Right atrium auricular region (tissue), 2 donors: ENCODE data around the gene DEFB131A. TPM values are rescaled to one million over a fixed set of nuclear protein-coding genes. Genes with fewer than 3 reads are reported as not detected.
"Not testable (repeated sequence)": the region's sequence is repeated elsewhere in the genome, so short reads cannot be mapped to it uniquely, and the experiment has no call there.

ENCODE experiments used
- DNase-seq: peaks from one replicate; pipeline ENCODE4 v3.0.0-alpha.2; 2019; ENCODE audit warnings: low spot score
- H3K27ac ChIP-seq, 2 donors: fragments of 200-600 bp; sonication (generic); 1 replicate in 1 of 2; 2 replicates in 1 of 2; pipeline ENCODE4 v1.5.1; 2016 to 2019
- H3K27me3 ChIP-seq, 2 donors: fragments of 200-600 bp; sonication (generic); one replicate each; pipeline versions ENCODE4 v1.5.1 to v1.6.0; 2017 to 2019
- H3K36me3 ChIP-seq: fragments of 200-600 bp; sonication (generic); one replicate; pipeline ENCODE4 v1.5.1; 2016
- H3K4me1 ChIP-seq, 2 donors: fragments of 200-600 bp; sonication (generic); one replicate each; pipeline versions ENCODE4 v1.5.1 to v1.6.0; 2017 to 2019
- H3K4me3 ChIP-seq, 2 donors: fragments of 200-600 bp; sonication (generic); 1 replicate in 1 of 2; 2 replicates in 1 of 2; pipeline ENCODE4 v1.5.1; 2017 to 2019; ENCODE audit warnings: mild to moderate bottlenecking in 1 of 2, moderate library complexity in 1 of 2
- H3K9me3 ChIP-seq, 2 donors: fragments of 200-600 bp; sonication (generic); one replicate each; pipeline ENCODE4 v1.5.1; 2019
- total RNA-seq, 2 donors: library from RNA; depleted of rRNA; stranded (reverse); fragments of >200 nt; gene quantifications; one replicate each; pipeline ENCODE4 v1.1.0, GENCODE V29; 2016
- TF ChIP-seq, protein P1 (sequence below), 2 donors: fragments of 200-600 bp; sonication (generic); IDR thresholded peaks; one replicate each; pipeline ENCODE4 v1.5.1; 2019; ENCODE audit warnings: antibody characterized with exemption in 2 of 2

Gene DEFB131A
- total RNA-seq, 2 donors from 2014 or later, result not detected

DNA sequence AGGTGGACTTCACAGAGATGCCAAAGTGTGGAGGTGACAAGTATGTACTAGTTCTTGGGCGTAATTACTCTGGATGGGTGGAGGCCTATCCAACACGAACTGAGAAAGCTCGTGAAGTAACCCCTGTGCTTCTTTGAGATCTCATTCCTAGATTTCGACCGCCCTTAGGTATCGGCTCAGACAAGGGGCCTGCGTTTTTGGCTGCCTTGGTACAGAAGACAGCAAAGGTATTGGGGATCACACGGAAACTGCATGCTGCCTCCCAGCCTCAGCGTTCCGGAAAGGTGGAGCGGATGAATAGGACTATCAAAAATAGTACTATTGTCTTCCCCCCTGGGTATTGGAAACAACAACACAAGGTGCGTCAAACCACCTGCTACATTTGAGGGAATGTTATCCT lies 35.9 kb downstream of the DEFB131A start:
- not testable (repeated sequence) for H3K9me3 ChIP-seq

DNA sequence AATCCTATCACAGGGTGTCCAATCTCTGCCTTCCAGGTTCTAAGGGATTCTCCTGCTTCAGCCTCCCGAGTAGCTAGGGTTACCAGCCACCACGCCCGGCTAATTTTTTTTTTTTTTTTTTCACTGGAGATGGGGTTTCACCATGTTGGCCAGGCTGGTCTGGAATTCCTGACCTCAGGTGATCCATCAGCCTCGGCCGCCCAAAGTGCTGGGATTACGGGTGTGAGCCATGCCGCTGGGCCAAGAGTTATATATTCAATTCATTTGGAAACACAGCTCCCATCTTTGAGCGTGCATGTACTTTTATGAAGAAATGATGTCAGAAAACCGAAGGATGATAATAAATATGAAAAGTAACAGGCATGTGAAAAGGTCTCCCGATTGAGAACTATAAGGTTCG lies 38.7 kb downstream of the DEFB131A start:
- not testable (repeated sequence) for H3K27me3 ChIP-seq, H3K4me3 ChIP-seq, H3K9me3 ChIP-seq, H3K27ac ChIP-seq, DNase-seq, H3K36me3 ChIP-seq, H3K4me1 ChIP-seq

More for the DNA sequence above, 35.9 kb downstream of the DEFB131A start:
- not testable (repeated sequence) for H3K27me3 ChIP-seq, DNase-seq, H3K4me3 ChIP-seq, H3K36me3 ChIP-seq, H3K27ac ChIP-seq, H3K4me1 ChIP-seq

DNA sequence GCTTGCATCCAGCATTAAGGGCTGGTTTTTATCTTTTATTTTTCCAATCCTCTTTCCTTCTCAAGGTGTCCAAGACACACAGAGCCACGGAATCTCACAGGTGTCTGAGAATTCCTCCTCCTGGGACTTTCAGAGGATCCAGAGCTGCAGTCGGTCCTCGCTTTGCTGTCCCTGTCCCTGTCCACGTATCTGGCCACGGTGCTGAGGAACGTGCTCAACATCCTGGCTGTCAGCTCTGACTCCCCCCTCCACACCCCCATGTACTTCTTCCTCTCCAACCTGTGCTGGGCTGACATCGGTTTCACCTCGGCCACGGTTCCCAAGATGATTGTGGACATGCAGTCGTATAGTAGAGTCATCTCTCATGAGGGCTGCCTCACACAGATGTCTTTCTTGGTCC lies 39.5 kb downstream of the DEFB131A start:
- DNase-seq, H3K36me3 ChIP-seq, H3K4me1 ChIP-seq, H3K9me3 ChIP-seq, H3K27ac ChIP-seq, H3K27me3 ChIP-seq, H3K4me3 ChIP-seq: not testable (repeated sequence)

DNA sequence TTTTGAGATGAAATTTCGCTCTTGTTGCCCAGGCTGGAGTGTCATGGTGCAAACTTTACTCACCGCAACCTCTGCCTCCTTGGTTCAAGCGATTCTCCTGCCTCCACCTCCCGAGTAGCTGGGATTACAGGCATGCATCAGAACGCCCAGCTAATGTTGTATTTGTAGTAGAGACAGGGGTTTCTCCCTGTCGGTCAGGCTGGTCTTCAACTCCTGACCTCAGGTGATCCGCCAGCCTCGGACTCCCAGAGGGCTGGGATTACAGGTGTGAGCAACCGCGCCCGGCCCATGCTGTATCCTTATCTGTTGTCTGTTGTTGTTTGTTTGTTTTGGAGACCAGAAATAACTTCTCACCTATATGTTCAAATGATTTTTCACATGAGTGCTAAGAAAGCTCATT lies 42.7 kb downstream of the DEFB131A start:
- not testable (repeated sequence) for H3K4me1 ChIP-seq, H3K27ac ChIP-seq, H3K36me3 ChIP-seq, H3K4me3 ChIP-seq, H3K27me3 ChIP-seq, H3K9me3 ChIP-seq, DNase-seq

DNA sequence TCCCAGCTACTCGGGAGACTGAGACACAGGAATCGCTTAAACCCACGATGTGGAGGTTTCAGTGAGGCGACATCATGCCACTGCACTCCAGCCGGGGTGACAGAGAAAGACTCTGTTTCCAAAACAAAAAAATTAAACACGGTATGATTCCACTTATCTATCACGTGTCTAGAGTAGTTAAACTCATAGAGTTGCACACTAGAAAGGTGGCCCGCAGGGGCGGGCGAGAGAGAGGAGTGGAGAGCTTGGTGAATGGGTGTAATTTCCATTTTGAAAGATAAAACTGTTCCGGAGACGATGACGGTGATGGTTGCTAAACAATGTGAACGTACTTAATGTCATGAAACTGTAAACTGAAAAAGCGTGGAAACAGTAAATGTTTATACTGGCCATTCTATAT lies 44.6 kb downstream of the DEFB131A start:
- not testable (repeated sequence) for H3K4me1 ChIP-seq, H3K9me3 ChIP-seq, H3K27me3 ChIP-seq, DNase-seq, H3K27ac ChIP-seq, H3K4me3 ChIP-seq, H3K36me3 ChIP-seq

DNA sequence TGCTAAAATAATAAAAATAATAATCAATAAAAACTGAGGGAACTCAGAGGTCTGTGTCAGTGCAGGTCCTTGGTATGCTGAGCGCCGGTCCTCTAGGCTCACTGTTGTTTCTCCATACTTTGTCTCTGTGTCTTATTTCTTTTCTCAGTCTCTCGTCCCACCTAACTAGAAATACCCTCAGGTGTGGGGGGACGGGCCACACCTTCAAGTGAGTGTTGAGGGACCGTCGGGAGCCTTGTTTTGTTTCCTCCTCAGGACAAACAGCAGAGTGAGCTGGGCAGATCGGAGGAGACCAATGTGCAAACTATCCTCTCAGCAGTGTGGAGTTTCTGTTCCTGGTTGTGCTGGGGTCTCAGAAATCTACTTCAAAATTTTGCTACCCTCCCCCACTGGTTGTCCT lies 46.3 kb downstream of the DEFB131A start:
- not testable (repeated sequence) for H3K27ac ChIP-seq, H3K9me3 ChIP-seq, H3K4me1 ChIP-seq, H3K4me3 ChIP-seq, H3K36me3 ChIP-seq, H3K27me3 ChIP-seq, DNase-seq

DNA sequence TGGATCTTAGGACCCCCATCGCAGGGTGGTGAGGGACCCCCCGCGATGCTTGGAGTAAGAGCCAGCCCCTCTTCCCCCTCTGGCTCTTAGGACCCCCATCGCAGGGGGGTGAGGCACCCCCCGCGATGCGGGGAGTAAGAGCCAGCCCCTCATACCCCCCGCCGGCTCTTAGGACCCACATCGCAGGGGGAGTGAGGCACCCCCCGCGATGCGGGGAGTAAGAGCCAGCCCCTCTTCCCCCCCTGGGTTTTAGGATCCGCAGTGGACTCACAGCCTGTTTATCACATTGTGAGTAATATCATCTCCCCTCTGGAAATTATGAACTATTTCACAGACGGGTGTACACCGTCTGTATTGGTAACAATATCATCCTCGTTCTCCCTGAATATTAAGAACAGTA lies 46.8 kb downstream of the DEFB131A start:
- H3K4me3 ChIP-seq, DNase-seq, H3K9me3 ChIP-seq, H3K27me3 ChIP-seq, H3K36me3 ChIP-seq, H3K27ac ChIP-seq, H3K4me1 ChIP-seq: not testable (repeated sequence)

DNA sequence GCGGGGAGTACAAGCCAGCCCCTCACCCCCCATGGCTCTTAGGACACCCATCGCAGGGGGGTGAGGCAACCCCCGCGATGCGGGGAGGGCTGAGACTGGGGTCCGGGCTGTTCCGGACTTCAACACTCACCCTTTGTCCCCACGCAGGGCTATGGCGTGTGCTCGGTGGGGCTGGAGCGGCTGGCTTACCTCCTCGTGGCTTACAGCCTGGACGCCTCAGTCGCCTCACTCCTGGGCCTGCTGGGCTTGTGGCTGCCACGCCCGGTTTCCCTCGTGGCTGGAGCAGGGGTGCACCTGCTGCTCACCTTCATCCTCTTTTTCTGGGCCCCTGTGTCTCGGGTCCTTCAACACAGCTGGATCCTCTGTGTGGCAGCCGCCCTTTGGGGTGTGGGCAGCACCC lies 49.4 kb downstream of the DEFB131A start:
- DNase-seq, H3K36me3 ChIP-seq, H3K27ac ChIP-seq, H3K4me3 ChIP-seq, H3K9me3 ChIP-seq, H3K4me1 ChIP-seq: not testable (repeated sequence)
- H3K27me3 ChIP-seq, result peaks cover 0 to 10% of the 10 kb centered on the region in 2 donors

DNA sequence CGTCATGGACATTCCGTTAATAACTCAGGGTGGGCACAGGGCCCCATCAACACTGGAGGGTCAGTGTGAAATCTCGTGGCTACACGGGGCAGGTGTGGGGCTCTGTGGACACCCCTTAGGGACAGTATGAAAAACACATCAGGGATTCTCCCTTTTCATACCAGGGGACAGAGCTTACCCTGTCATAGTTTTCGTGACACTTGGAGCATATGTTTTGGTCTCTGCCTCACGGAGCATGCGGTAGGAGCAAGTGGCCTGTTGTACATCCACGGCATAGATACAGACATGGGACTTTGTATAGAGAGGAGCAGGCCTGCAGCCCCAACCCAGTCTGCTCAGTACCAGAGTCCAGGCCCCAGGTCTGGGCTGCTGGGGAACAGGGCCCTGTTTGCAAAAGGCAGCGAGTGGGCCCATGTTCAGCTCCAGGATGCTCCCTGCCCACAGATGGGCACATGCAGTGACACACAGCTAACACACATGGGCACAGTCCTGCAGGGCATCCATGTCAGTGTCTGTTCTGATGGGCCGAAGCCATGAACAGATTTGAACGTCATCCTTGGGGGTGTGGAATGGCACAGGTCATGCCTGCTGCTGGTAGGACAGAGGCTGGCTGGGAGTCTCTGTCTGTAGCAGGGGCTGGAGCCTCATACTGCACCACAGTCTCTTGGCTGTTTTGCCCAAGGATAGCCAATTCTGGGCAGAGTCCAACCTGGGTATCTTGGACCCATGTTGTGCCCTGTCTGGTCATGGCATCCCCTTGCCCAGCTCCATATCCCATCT lies 50.2 kb downstream of the DEFB131A start:
- H3K27ac ChIP-seq, H3K36me3 ChIP-seq, DNase-seq, H3K4me1 ChIP-seq, H3K9me3 ChIP-seq, H3K4me3 ChIP-seq: not testable (repeated sequence)
- H3K27me3 ChIP-seq, result peaks cover 0 to 11% of the 10 kb centered on the region in 2 donors

DNA sequence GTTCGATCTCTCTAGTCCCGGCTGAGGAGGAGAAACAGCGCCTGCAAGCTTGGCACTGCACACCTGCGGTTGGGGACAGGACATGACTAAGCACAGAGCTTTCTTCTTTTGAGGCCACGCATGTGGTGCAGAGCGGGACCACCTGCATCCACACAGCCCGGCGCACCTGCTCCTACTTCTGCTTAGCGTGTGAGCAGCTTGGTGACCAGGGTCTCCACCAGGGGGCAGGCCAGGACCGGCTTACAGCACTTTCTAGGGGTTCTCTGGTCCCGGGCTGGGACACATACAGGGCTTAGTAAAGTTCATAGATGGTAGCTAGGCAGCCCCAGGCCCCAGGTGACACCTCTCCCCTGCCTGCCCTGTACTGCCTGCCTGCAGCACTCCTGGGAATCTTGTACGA lies 51.2 kb downstream of the DEFB131A start:
- not testable (repeated sequence) for H3K36me3 ChIP-seq, H3K4me3 ChIP-seq, DNase-seq, H3K4me1 ChIP-seq, H3K27ac ChIP-seq, H3K9me3 ChIP-seq
- TF ChIP-seq, protein P1, sequence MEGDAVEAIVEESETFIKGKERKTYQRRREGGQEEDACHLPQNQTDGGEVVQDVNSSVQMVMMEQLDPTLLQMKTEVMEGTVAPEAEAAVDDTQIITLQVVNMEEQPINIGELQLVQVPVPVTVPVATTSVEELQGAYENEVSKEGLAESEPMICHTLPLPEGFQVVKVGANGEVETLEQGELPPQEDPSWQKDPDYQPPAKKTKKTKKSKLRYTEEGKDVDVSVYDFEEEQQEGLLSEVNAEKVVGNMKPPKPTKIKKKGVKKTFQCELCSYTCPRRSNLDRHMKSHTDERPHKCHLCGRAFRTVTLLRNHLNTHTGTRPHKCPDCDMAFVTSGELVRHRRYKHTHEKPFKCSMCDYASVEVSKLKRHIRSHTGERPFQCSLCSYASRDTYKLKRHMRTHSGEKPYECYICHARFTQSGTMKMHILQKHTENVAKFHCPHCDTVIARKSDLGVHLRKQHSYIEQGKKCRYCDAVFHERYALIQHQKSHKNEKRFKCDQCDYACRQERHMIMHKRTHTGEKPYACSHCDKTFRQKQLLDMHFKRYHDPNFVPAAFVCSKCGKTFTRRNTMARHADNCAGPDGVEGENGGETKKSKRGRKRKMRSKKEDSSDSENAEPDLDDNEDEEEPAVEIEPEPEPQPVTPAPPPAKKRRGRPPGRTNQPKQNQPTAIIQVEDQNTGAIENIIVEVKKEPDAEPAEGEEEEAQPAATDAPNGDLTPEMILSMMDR (IDR thresholded peaks at IDR 0.05), result peak in 1 of 2 donors; percentile 45
- H3K27me3 ChIP-seq, result peaks cover 0 to 11% of the 10 kb centered on the region in 2 donors

DNA sequence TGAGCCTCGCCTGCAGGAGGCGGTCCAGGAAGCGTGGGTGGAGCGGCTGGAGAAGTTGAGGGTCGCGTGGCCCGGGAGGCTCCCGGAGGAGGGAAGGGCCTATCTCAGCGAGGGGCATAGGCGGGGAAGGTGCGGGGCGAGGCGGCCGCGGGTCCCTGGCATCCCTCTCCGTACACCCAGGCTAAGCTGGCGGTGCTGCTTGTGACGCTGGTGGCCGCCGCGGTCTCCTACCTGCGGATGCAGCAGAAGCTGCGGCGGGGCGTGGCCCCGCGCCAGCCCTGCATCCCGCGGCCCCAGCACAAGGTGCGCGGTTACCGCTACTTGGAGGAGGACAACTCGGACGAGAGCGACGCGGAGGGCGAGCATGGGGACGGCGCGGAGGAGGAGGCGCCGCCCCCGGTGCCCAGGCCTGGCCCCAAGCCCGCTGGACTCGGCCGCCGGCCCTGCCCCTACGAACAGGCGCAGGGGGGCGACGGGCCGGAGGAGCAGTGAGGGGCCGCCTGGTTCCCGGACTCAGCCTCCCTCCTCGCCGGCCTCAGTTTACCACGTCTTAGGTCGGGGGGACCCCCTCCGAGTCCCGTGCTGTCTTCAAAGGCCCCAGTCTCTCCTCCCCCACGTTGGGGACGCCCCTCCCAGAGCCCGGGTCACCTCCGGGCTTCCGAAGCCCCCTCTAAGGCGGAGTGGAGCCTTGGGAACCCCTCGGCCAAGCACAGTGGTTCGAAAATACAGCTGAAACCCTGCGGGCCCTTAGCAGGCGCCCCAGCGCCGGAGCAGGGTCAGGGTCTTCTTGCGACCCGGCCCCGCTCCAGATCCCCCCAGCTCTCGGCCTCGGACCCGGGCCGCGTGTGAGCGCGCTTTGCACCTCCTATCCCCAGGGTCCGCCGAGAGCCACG lies 53.6 kb downstream of the DEFB131A start:
- not testable (repeated sequence) for H3K27ac ChIP-seq, H3K36me3 ChIP-seq, H3K9me3 ChIP-seq, DNase-seq, H3K4me1 ChIP-seq, H3K4me3 ChIP-seq
- H3K27me3 ChIP-seq, result peaks cover 0 to 11% of the 10 kb centered on the region in 2 donors

DNA sequence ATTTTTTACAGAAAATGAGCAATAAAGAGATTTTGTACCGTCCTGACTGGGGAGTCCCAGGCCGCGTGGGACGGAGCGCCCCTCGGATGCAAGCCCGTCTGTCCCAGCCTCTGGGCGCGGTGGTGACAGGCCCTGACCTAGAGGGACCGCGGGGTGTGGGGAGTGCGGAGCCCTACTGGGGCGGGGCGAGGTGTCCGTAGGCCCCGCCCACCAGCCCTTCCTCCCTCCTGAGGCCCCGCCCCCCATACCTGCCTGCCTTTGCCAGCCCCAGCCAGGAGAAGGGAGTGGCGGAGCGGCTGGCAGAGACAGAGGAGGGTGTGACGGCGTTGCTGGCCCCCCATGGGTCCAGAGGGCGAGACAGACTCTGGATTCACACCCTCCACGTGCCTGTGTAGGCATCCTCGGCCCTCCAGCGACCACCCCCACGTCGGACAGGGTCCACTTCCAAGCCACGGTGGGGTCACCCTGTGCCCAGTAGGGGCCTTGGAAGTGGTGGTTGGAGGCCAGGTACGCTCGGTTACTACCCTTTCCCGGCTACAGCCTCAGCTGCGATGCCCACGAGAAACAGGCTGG lies 54.3 kb downstream of the DEFB131A start:
- H3K4me1 ChIP-seq, H3K36me3 ChIP-seq, H3K9me3 ChIP-seq, H3K4me3 ChIP-seq, H3K27ac ChIP-seq, DNase-seq: not testable (repeated sequence)
- H3K27me3 ChIP-seq, result peaks cover 0 to 11% of the 10 kb centered on the region in 2 donors

DNA sequence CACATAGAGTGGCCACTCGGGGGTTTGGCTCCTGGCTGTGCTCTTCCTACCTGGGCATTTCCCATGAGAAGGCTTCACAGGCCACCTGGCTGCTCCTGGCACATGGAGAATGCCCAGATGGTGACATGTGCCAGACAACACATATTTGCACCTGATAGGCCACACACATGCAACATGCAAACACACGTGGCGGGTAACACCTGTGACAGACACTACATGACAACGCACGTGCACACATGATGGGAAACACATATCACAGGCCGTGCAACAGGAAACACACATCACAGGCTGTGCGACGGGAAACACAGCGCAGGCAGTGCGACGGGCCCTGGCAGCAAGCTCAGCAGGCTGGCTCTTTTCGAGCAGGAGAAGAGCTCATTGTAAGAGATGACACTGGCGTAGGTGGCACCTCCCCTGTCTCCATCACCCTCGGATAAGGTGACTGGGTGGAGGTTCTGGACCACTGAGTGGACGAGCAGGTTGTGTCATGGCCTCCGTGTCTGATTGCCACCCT lies 55.8 kb downstream of the DEFB131A start:
- DNase-seq, H3K27ac ChIP-seq, H3K36me3 ChIP-seq, H3K4me3 ChIP-seq, H3K9me3 ChIP-seq, H3K4me1 ChIP-seq: not testable (repeated sequence)
- H3K27me3 ChIP-seq, result peaks cover 0 to 11% of the 10 kb centered on the region in 2 donors
